Inferior parietal cortex (tissue), 1 donor: Measurements from ENCODE around the gene TMED4.
"Not testable (repeated sequence)": the region's sequence is repeated elsewhere in the genome, so short reads cannot be mapped to it uniquely, and the experiment has no call there.

ENCODE experiments used
- DNase-seq: peaks from one replicate; pipeline ENCODE4 v3.0.0-alpha.2; 2016; ENCODE audit errors: extremely low spot score

Gene TMED4

DNA sequence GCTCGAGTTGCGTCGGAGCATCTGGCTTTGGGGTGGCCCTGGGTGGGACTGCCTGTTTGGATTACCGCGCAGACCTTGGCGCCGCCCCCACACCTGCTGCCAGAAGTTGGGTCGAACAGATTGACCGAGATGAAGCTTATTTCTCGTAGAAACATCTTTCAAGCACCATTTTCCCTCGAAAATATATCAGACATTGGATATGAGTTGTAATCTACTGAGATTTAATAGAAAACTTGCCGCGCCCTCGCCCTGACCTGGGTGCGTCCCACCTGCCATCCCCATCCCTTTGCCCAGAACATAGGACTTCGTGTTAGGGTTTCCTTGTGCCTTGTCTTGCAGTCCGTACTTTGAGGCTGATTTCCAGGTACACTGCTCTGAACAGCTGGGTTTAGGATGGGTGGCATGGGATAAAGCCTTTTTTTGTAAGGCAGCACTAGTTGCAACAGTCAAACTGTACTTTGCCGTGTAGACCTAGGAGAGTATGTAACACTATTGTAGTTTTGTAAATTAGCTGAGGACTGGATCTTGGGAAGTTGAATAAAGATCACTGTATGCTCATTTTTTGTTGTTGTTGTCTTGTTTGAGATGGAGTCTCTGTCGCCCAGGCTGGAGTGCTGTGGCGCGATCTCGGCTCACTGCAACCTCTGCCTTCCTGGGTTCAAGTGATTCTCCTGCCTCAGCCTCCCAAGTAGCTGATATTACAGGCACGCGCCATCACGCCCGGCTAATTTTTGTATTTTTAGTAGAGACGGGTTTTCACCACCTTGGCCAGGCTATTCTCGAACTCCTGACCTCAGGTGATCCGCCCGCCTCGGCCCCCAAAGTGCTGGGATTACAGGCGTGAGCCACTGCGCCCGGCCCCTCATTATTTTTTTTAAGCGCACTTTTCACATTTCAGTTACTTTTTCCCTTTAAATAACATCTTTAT, 25.4 kb upstream of the TMED4 start:
- peak; percentile 23 for DNase-seq

DNA sequence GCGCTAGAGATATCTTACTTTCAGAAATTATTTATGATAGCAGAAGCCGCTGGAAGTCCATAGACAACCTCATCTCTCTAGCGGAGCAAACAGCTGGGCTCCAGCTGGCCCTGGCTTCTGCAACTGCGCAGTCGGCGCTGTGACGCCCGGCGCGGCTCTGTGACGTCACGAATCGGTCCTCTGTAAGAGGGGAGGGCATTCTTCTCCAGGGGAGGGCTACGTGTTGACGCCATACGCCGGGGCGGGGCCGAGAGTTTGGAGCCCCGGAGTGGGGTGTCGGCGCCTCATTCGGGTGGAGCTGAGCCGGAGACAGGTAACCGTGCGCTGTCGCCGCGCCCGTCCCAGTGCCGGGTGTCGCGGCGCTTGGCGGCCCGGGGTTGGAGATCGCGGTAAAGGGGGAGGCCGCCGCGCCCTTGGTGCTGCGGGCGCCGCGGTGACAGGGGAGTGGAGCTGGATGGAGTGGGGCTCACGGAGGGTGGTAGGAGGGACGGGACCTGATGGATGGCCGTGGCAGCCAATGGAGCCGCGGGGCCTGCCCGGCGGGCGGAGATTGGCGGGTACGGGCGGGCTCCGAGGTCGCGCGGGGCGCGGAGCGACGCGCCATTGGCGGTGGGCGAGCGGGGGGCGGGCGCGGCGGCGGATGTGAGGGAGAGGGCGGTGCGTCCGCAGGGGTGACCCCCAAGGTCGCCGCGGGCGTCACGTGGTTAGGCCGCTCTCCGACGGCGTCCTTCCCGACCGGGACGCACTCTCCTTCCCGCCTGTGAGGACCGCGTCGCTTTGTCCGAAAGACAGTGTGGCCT, 24.5 kb upstream of the TMED4 start, which contains the start of gene OGDH:
Gene OGDH (plus strand): TSS at position 287 of the 800 bp plus-strand sequence. CDS start 17,717 bp downstream, outside the sequence.
- peak; percentile 98 for DNase-seq

DNA sequence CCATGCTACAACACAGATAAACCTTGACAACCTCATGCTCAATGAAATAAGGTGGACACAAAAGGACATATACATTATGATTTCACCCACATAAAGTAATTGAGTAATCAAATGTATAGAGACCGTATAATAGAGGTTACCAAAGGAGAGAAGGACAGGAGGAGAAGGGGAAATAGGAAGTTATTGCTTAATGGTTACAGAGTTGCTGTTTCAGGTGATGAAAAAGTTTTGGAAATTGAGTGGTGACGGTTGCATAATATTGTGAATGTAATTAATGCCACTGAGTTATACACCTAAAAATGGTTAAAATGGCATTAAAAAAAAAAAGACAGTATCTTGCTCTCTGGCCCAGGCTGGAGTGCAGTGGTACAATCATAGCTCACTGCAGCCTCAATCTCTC, 22.9 kb upstream of the TMED4 start:
- no peak for DNase-seq

- no peak for DNase-seq
Observed at GRCh38 chr7:44603193-44603592, 21.2 kb upstream of the TMED4 start.

- DNase-seq, result no peak
Observed at GRCh38 chr7:44602576-44602910, 20.5 kb upstream of the TMED4 start.

DNA sequence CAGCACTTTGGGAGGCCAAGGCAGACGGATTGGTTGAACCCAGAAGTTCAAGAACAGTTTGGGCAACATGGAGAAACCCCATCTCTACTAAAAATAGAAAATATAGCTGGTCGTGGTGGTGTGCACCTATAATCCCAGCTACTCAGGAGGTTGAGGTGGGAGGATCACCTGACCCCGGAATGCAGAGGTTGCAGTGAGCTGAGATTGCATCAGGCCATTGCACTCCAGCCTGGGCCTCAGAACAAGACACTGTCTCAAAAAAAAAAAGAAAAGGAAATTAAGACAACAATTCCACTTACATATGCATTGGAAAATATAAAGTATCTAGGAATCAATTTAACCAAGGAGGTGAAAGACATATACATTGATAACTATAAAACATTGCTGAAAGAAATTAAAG, 17.2 kb upstream of the TMED4 start:
- no peak for DNase-seq

GRCh38 chr7:44597181-44597580, 15.2 kb upstream of the TMED4 start:
- DNase-seq, result not testable (repeated sequence)

- no peak for DNase-seq
Observed at GRCh38 chr7:44595934-44596635, 14.1 kb upstream of the TMED4 start.

- DNase-seq, result no peak
Observed at GRCh38 chr7:44590910-44591309, 8.9 kb upstream of the TMED4 start.

GRCh38 chr7:44587843-44588711, 6.0 kb upstream of the TMED4 start:
- peak; percentile 78 for DNase-seq

- no peak for DNase-seq
Observed at GRCh38 chr7:44583146-44583865, 1.3 kb upstream of the TMED4 start.

GRCh38 chr7:44580945-44581878, 819 bp downstream of the TMED4 start:
- no peak for DNase-seq

GRCh38 chr7:44576228-44576627, 5.8 kb downstream of the TMED4 start:
- DNase-seq, result no peak

DNA sequence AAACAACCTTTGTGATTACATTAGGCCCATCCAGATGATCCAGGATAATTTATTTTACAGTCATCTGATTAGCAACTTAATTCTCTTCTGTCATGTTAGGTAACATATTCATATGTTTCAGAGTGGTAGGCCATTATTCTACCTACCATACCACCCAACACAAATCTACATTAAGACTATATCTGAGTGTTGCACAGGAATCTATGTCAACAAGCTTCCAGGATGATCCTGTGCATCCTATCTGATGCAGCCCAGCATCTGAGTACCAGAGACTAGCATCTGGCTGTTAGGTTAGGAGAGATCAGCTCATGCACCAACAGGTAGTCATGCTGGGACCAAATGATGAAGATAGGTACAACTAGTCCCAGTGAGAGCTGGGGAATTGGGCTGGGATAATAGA, 7.0 kb downstream of the TMED4 start:
- DNase-seq, result no peak

DNA sequence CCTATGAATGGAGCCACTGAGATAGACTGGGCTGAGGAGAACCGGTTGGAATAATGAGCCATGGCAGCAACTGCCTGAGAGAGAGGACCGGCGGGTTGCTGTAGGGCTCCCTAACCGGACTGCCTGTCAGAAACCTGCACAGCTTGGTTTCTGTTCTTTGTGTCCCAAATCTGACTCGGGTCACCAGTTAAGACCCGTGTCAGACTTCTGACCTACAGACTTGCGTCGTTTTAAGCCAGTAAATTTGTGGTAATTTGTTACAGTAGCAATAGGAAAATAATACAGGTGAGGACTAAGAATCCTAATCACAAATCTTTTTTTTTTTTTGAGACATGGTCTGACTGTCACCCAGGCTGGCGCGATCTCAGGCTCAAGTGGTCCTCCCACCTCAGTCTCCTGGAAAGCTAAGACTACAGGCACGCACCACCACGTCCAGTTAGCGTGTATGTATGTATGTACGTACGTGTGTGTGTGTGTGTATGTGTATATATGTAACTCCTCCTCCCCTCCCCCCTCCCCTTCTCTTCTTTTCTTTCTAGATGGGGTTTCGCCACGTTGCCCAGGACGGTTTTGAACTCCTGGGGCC, 7.7 kb downstream of the TMED4 start:
- no peak for DNase-seq

- DNase-seq, result peak; percentile 99
Observed at GRCh38 chr7:44573464-44574286, 8.4 kb downstream of the TMED4 start, which contains the start of gene DDX56. Gene DDX56, minus strand, starts transcription at chr7:44573908. Its CDS starts 13 bp downstream, at chr7:44573895.

GRCh38 chr7:44572771-44573170, 9.3 kb downstream of the TMED4 start:
- no peak for DNase-seq

- DNase-seq, result no peak
Observed at GRCh38 chr7:44569959-44570358, 12.1 kb downstream of the TMED4 start.
